ENCODE results near the gene CFAP92.
"Not testable (repeated sequence)": the region's sequence is repeated elsewhere in the genome, so short reads cannot be mapped to it uniquely, and the experiment has no call there.

CFAP92 gene

GRCh38 chr3:128933213-128933921 lies 60.5 kb downstream of the CFAP92 start:
- DNase-seq (ENCODE audit: low read depth), result no peak

- no peak for DNase-seq (ENCODE audit: low read depth)
Observed at GRCh38 chr3:128932516-128933212, 61.2 kb downstream of the CFAP92 start.

GRCh38 chr3:128931046-128931445 lies 62.8 kb downstream of the CFAP92 start:
- no peak for DNase-seq (ENCODE audit: low read depth)

GRCh38 chr3:128929364-128929763 lies 64.5 kb downstream of the CFAP92 start:
- DNase-seq (ENCODE audit: low read depth), result no peak

GRCh38 chr3:128923986-128924385 lies 69.9 kb downstream of the CFAP92 start:
- DNase-seq (ENCODE audit: low read depth), result not testable (repeated sequence)

- no peak for DNase-seq (ENCODE audit: low read depth)
Observed at GRCh38 chr3:128923576-128923975, 70.3 kb downstream of the CFAP92 start.

GRCh38 chr3:128922804-128923459 lies 70.9 kb downstream of the CFAP92 start:
- no peak for DNase-seq (ENCODE audit: low read depth)

- DNase-seq (ENCODE audit: low read depth), result no peak
Observed at GRCh38 chr3:128919988-128920387, 73.9 kb downstream of the CFAP92 start.

- DNase-seq (ENCODE audit: low read depth), result no peak
Observed at GRCh38 chr3:128917291-128917690, 76.6 kb downstream of the CFAP92 start.

GRCh38 chr3:128914966-128915645 lies 78.8 kb downstream of the CFAP92 start:
- no peak for DNase-seq (ENCODE audit: low read depth)

GRCh38 chr3:128911911-128912310 lies 82.0 kb downstream of the CFAP92 start:
- no peak for DNase-seq (ENCODE audit: low read depth)

- DNase-seq (ENCODE audit: low read depth), result no peak
Observed at GRCh38 chr3:128910006-128910405, 83.9 kb downstream of the CFAP92 start.

GRCh38 chr3:128908951-128909350 lies 84.9 kb downstream of the CFAP92 start:
- no peak for DNase-seq (ENCODE audit: low read depth)

GRCh38 chr3:128907706-128908445 lies 86.0 kb downstream of the CFAP92 start:
- no peak for DNase-seq (ENCODE audit: low read depth)

- no peak for DNase-seq (ENCODE audit: low read depth)
Observed at GRCh38 chr3:128906804-128907525, 86.9 kb downstream of the CFAP92 start.

- no peak for DNase-seq (ENCODE audit: low read depth)
Observed at GRCh38 chr3:128906031-128906803, 87.7 kb downstream of the CFAP92 start.

- DNase-seq (ENCODE audit: low read depth), result no peak
Observed at GRCh38 chr3:128903501-128903900, 90.4 kb downstream of the CFAP92 start.

- DNase-seq (ENCODE audit: low read depth), result no peak
Observed at GRCh38 chr3:128902426-128902825, 91.5 kb downstream of the CFAP92 start.

GRCh38 chr3:128895843-128896697 lies 97.8 kb downstream of the CFAP92 start:
- DNase-seq (ENCODE audit: low read depth), result no peak

Data from HS-27A (cell line).